Muscle layer of duodenum (tissue), 2 donors: ENCODE measurements around the gene TAF11L3.
"Not testable (repeated sequence)": the region's sequence is repeated elsewhere in the genome, so short reads cannot be mapped to it uniquely, and the experiment has no call there.

ENCODE experiments used
- H3K27ac ChIP-seq: one replicate; pipeline ENCODE4 v1.7.0; 2013; ENCODE audit warnings: mild to moderate bottlenecking, low read length
- H3K27me3 ChIP-seq: one replicate; pipeline ENCODE4 v1.7.0; 2013; ENCODE audit warnings: low read depth, mild to moderate bottlenecking, control low read depth, low read length
- H3K36me3 ChIP-seq, 2 donors: one replicate each; pipeline ENCODE4 v1.7.0; 2013; ENCODE audit warnings: low read length in 2 of 2, control low read depth in 1 of 2, mild to moderate bottlenecking in 1 of 2; ENCODE audit not compliant: insufficient read depth in 2 of 2, control insufficient read depth in 1 of 2
- H3K4me1 ChIP-seq, 2 donors: one replicate each; pipeline ENCODE4 v1.7.0; 2013; ENCODE audit warnings: low read length in 2 of 2, mild to moderate bottlenecking in 2 of 2, control low read depth in 1 of 2, moderate library complexity in 1 of 2; ENCODE audit not compliant: insufficient read depth in 2 of 2, control insufficient read depth in 1 of 2
- H3K4me3 ChIP-seq, 2 donors: one replicate each; pipeline ENCODE4 v1.7.0; 2013; ENCODE audit warnings: low read length in 2 of 2, low read depth in 1 of 2, mild to moderate bottlenecking in 1 of 2
- H3K9me3 ChIP-seq, 2 donors: one replicate each; pipeline ENCODE4 v1.7.0; 2013; ENCODE audit warnings: low read length in 2 of 2, control low read depth in 1 of 2, mild to moderate bottlenecking in 1 of 2; ENCODE audit not compliant: control insufficient read depth in 1 of 2
- donor health status: healthy.

TAF11L3 gene

DNA sequence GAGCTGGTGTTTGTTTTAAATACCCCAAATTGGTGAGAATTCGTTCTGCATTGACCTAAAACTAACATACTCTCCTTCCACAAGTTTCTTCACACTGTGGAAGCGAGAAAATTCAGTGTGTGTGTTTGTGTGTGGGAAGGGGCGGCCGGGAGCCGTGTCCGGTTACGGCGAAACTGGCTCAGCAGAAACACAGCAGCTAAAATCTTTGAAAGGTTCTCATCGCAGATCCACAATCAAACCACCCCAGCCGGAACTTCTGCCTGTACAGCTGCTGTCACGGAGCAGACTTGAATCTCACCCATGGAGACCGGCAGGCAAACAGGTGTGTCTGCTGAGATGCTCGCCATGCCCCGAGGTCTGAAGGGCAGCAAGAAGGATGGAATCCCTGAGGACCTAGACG, at the start of gene TAF11L3:
TAF11L3 (plus strand) TSS at position 301 of the 400 bp plus-strand sequence.
- H3K27ac ChIP-seq, H3K9me3 ChIP-seq, H3K27me3 ChIP-seq, H3K4me3 ChIP-seq, H3K36me3 ChIP-seq, H3K4me1 ChIP-seq: not testable (repeated sequence)

DNA sequence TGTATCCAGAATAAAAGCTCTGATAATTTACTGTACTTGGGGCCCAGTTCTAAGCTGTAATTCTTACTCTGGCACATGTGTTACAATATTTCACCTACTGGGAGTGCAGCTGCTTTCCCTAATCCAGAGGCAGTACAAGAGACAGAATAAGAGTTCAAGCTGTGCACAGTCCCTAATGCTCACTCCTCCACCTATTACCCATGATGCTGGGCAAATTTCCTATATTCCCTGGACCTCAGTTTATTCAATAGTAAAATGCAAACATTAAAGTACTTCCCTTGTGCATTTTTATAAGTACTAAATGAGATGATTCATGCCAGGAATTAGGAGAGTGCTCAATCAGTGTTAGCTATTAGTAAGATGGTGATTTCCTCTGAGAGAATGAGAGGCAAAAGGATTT, 48.1 kb upstream of the TAF11L3 start:
- H3K9me3 ChIP-seq, result peaks cover 0 to 4% of the 10 kb centered on the region in 2 donors
- no peaks in the 10 kb centered on the region for H3K27me3 ChIP-seq
- H3K27ac ChIP-seq, result no peak overlapping the region
- no peak overlapping the region for H3K4me3 ChIP-seq
- H3K4me1 ChIP-seq, result no peaks in the 10 kb centered on the region
- no peaks in the 10 kb centered on the region for H3K36me3 ChIP-seq

- not testable (repeated sequence) for H3K4me1 ChIP-seq
These were observed 43.1 kb upstream of the TAF11L3 start for GRCh38 chr5:17475064-17475463.

DNA sequence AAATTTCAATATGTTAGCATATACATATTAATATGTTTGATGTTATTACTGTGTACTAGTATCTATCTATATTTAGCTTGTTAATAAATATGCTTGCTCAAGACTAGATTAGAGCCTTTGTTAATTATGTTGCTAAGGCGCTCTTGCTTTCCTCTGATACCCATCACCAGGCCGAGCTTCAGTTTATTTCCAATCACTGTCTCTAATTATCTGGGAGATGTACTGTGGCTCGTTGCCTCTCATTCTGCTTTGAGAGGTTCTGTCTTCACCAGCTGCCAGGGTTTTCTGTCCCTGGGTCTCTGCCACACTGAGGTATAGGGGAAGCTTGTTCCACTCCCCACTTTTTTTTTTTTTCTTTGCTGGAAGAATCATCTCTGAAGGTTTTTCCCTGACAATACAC, 41.1 kb upstream of the TAF11L3 start:
- Histone ChIP-seq H3K27me3 (no peaks in the 10 kb centered on the region), H3K4me3 (no peak overlapping the region), H3K27ac (no peak overlapping the region), H3K4me1 (no peaks in the 10 kb centered on the region), H3K36me3 (no peaks in the 10 kb centered on the region), H3K9me3 (no peaks in the 10 kb centered on the region)

More at GRCh38 chr5:17475064-17475463, 43.1 kb upstream of the TAF11L3 start:
- H3K36me3 ChIP-seq, H3K4me3 ChIP-seq, H3K27me3 ChIP-seq, H3K9me3 ChIP-seq, H3K27ac ChIP-seq: not testable (repeated sequence)

DNA sequence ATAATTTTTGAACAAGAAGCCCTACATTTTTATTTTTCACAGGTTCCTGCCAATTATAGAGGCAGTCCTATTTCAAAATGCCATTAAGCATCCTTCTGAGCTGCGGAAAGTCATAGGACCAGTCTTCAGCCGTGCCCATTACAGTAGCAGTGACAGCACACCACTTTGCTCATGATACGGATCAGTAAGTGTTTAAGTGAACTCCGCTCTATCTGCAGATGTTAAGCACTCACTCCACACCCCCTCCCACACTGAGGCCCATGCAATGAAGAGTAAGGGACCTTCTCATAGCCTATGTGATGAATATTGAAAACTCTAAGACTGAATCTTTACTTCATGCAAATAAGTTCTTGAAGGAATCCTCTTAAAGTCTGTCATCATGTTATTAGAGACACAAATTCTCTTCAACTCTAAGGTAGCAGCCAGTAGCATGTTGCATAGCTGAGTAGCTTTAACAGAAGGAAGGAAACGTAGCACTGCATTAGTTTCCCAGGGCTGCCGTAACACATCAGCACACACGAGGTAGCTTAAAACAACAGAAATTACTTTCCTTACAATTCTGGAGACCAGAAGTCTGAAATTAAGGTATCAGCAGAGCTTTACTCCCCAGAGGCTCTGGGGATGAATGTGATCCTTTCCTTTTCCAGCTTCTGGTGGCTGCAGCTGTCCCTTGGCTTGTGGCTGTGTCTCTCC, 40.4 kb upstream of the TAF11L3 start:
- Histone ChIP-seq H3K9me3 (no peaks in the 10 kb centered on the region), H3K4me3 (no peak overlapping the region), H3K27ac (no peak overlapping the region), H3K36me3 (no peaks in the 10 kb centered on the region), H3K4me1 (no peaks in the 10 kb centered on the region), H3K27me3 (no peaks in the 10 kb centered on the region)

DNA sequence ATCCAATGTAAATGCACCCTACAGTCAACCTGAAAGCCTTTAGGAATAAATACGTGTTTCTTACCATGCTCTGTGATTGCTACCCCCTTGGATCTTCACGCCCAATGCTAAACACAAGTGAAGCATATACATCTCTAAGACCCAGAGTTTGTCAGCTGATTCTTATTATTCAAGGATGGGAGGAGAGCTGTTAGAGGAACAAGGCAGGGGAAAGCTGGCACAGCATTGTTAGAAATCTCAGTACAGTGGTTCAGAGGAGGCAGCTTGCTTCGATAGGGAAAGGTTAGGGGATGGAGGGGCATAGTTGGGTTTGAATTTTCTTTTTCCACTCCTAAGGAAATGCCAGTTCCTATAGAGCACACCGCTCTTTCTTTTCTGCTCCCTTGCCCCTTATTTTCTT, 36.8 kb upstream of the TAF11L3 start:
- Histone ChIP-seq H3K27me3 (no peaks in the 10 kb centered on the region), H3K27ac (no peak overlapping the region), H3K4me1 (no peaks in the 10 kb centered on the region), H3K36me3 (no peaks in the 10 kb centered on the region), H3K9me3 (no peaks in the 10 kb centered on the region), H3K4me3 (no peak overlapping the region)

- no peaks in the 10 kb centered on the region for H3K9me3 ChIP-seq
- no peaks in the 10 kb centered on the region for H3K27me3 ChIP-seq
- no peak overlapping the region for H3K27ac ChIP-seq
- no peaks in the 10 kb centered on the region for H3K4me1 ChIP-seq
- no peak overlapping the region for H3K4me3 ChIP-seq
- no peaks in the 10 kb centered on the region for H3K36me3 ChIP-seq
These were observed 35.4 kb upstream of the TAF11L3 start for GRCh38 chr5:17482790-17483189.

- not testable (repeated sequence) for H3K4me3 ChIP-seq, H3K36me3 ChIP-seq, H3K27me3 ChIP-seq, H3K9me3 ChIP-seq, H3K4me1 ChIP-seq, H3K27ac ChIP-seq
These were observed 31.5 kb upstream of the TAF11L3 start for GRCh38 chr5:17486464-17487173.

GRCh38 chr5:17487174-17487512, 31.0 kb upstream of the TAF11L3 start:
- H3K4me1 ChIP-seq, result no peaks in the 10 kb centered on the region
- H3K27me3 ChIP-seq, result no peaks in the 10 kb centered on the region
- H3K4me3 ChIP-seq, result no peak overlapping the region
- peaks cover 0 to 3% of the 10 kb centered on the region in 2 donors for H3K9me3 ChIP-seq
- no peak overlapping the region for H3K27ac ChIP-seq
- no peaks in the 10 kb centered on the region for H3K36me3 ChIP-seq

- not testable (repeated sequence) for H3K27ac ChIP-seq, H3K4me3 ChIP-seq, H3K4me1 ChIP-seq, H3K36me3 ChIP-seq, H3K27me3 ChIP-seq, H3K9me3 ChIP-seq
These were observed 26.9 kb upstream of the TAF11L3 start for GRCh38 chr5:17491257-17491656.

DNA sequence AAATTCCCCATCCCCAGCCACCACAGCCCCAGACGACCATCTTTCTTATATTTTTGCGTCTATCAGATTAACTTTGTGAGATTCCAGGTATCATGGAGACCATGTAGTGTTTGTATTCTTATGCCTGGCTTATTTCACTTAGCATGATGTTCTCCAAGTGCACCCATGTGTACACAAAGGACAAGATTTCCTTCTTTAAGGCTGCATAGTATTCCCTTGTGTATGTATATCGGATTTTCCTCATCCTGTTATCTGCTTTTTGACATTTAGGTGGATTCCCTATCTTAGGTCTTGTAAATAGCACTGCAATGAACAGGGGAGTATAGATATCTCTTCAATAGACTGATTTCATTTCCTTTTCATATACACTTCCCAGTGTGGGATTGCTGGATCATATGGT, 25.4 kb upstream of the TAF11L3 start:
- Histone ChIP-seq H3K4me3 (no peak overlapping the region), H3K9me3 (peaks cover 0 to 3% of the 10 kb centered on the region in 2 donors), H3K27ac (no peak overlapping the region), H3K36me3 (no peaks in the 10 kb centered on the region), H3K4me1 (no peaks in the 10 kb centered on the region), H3K27me3 (no peaks in the 10 kb centered on the region)

DNA sequence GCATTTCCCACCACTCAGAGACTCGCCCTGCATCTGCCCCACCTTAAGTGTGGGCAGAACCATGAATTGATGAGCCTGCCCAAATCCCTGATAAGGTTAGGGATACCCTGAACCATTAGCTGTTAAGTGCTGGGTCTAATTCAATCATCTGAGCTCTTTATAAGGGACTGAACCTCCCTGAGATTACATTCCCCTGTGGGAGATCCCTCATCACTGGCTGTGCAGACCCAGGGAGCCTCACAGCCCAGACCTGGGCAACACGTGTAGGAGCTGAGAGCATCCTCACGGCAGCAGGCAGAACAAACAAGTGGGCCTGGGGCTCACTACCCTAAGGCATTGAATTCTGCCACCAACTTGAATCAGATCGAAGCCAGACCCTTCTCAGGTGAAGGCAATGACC, 20.7 kb upstream of the TAF11L3 start:
- no peak overlapping the region for H3K27ac ChIP-seq
- H3K9me3 ChIP-seq, result no peaks in the 10 kb centered on the region
- H3K4me1 ChIP-seq, result no peaks in the 10 kb centered on the region
- H3K36me3 ChIP-seq, result no peaks in the 10 kb centered on the region
- no peak overlapping the region for H3K4me3 ChIP-seq
- H3K27me3 ChIP-seq, result no peaks in the 10 kb centered on the region
